CD4-positive, alpha-beta T cell treated with Interleukin-1 beta for 1 hour (primary cell): Measurements from ENCODE around the gene SPTLC3.

Experiments
- DNase-seq, 2 donors: peaks; one replicate each; pipeline ENCODE4 v3.0.0-alpha.2; 2020 to 2022

The SPTLC3 gene

GRCh38 chr20:13205425-13205824 is 196.7 kb downstream of the SPTLC3 start:
- DNase-seq = no peak

GRCh38 chr20:13205848-13206434 is 197.2 kb downstream of the SPTLC3 start:
- no peak for DNase-seq

GRCh38 chr20:13207016-13207415 is 198.2 kb downstream of the SPTLC3 start:
- DNase-seq = no peak

GRCh38 chr20:13211956-13212618 is 203.3 kb downstream of the SPTLC3 start:
- no peak for DNase-seq

- no peak for DNase-seq
Measured at GRCh38 chr20:13212750-13213149, 204.0 kb downstream of the SPTLC3 start.

- no peak for DNase-seq
Measured at GRCh38 chr20:13213335-13213734, 204.6 kb downstream of the SPTLC3 start.

- no peak for DNase-seq
Measured at GRCh38 chr20:13216533-13216932, 207.8 kb downstream of the SPTLC3 start.
